Activated CD8-positive, alpha-beta memory T cell treated with anti-CD3 and anti-CD28 coated beads, Interleukin-2, amount 50 U/mL, for 4 hours (primary cell): Measurements from ENCODE around the gene FAM200B.
A peak's percentile ranks its signal among the peaks of the same experiment; 100 is the strongest.

Experiments used
- DNase-seq: peaks from one replicate; pipeline ENCODE4 v3.0.0-alpha.2; 2020

FAM200B gene

DNA sequence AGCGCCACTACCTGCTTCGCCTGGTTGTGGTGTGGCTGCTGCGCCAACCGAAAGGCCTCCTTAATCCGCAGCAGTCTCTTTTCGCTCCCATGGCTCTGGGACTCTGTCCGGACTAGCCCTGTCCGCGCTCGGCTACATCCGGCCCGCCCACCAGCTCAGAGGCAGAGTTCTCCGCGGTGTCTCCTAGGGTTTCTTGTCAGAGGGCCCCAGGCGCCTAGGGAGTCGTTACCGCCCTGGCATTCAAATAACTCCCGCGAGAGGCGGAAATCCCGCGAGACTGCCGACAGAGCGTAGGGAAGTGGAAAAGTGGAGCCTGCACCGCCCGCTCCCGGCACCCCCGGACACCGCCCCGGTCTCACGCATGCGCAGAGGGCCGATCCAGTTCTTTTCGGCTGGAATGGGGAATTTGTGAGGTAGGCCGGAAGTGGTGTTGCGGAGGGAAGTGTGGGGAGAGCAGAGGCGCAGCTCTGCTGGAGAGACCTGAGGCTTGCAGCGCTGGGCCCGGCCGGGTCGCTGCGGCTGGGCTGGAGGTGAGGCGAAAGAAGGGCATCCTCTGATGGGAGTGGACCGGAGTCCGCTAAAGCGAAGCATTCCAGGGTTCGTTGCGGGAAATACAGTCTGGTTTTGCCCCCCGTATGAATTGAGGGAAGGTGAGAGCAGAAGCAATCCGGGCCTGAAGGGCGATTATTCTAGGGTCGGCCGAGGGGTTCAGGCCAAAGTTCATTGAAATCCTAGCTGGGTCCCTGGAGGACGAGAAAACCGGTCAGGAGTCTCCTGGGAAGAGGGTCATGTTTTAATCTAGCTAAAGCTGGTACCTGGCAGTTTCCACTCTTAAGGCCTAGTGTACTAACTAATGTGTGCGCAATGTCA is at the start of gene FAM200B:
Gene FAM200B (plus strand): TSS at position 456 of the 870 bp plus-strand sequence. CDS start 5,151 bp downstream, outside the sequence.
- peak; percentile 98 for DNase-seq

DNA sequence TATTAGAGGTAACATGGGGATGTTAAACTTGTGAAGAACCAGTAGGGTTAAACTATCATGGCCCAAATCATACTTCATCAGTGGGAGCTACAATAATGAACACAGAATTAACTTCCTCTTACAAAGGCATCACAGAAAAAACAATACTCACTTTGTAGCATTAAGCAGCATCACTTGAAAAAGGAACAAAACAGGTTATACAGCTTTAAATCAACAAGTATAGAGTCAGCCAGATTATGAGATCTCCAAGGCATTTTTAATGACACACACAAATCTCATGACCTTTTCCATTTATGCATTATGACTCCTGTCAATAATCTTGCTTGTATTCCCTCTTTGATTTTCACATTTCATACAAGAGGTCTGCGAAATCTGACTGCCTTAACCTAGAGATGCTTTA is 44.8 kb upstream of the FAM200B start:
- no peak for DNase-seq

DNA sequence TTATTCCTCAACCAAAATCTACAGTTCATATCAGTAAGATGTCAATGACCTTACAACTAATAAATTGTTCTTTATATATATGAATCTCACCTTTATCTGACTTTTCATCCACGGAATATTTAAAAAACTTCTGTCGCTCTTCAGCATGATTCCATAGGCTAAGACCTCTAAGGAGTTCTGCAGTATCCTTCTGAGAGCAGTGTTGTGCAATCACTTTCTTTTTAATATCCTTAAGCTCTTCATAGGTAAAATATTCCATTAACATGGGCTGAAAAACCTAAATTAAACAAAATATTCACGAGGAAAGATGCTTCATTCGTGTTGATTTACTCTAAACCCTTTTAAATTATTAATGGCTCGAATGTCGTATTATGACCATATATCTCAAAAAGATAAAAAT is 43.2 kb upstream of the FAM200B start:
- DNase-seq, result no peak

DNA sequence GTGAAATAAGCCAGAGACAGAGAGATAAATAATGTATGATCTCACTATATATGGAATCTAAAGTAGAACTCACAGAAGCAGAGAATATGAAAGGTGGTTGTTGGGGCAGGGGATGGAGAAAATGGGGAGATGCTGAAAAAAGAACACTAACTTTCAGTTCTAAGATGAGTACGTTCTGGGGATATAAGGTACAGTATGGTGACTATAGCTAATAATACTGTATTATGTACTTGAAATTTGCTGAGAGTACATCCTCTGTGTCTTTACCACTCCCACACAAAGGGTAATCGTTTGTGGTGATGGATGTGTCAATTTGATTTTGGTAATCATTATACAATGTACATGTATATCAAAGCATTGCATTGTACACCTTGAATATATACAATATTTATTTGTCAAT is 33.0 kb upstream of the FAM200B start:
- DNase-seq, result no peak

DNA sequence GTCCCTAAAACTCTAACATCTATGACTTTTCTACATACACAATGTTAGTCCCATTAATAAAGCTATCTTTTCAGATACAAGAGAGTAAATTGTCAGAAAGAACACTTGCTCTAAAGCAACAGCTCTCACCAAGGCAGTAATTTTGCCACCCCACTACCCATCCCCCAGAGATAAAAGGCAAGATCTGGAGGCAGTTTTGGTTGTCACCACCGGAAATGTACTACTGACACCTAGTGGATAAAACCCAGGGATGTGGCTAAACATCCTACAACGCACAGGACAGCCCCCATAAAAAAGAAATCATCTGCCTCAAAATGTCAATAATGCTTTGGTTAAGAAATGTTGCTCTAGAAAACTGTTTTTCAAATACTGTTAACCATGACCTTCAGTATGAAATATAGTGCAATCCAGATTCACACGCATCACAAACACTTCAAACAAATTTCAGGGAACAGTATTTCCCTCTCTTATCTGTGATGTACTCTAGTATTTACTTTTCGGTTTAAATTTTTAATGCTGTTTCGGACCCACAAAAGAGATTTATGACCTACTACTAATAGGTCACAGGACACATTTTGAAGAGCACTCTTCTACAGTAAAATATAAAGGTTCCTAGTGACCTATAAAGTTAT is 31.6 kb upstream of the FAM200B start:
- DNase-seq, result peak; percentile 43

DNA sequence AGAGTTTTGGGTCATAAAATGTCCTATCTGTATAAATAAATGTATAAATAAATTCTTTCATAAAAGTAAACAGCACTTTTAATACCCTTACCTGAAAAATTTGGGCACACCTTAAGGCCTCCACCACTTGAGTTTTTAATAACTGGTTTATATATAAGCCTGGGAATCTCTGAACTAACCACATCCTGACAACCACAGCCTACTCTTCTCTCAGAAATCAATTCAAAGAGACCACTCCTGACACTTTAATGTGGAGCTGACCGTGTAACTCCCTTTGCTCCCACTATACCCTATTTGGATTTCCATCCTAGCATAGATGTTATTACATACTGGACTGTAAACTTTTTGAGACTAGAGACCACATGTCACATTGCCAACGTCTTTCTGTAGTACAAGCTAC is 30.0 kb upstream of the FAM200B start:
- no peak for DNase-seq

DNA sequence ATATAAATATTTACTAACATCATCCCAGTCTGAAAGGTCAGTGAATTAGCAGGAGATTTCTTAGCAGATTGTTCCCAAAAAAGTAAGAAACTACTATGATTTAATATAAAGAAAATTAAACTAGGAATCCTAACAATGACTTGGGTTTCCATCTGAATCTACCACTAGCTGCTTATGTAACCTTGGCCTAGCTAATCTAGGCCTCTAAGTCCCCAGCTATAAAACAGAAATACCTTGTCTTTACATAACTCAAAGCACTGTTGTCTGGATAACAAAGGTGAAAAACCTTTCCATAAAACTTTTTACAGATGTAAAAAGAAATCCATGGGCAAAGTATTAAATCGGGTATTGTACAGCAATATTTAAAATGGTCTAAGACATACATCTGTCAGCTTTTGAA is 29.4 kb upstream of the FAM200B start:
- no peak for DNase-seq

DNA sequence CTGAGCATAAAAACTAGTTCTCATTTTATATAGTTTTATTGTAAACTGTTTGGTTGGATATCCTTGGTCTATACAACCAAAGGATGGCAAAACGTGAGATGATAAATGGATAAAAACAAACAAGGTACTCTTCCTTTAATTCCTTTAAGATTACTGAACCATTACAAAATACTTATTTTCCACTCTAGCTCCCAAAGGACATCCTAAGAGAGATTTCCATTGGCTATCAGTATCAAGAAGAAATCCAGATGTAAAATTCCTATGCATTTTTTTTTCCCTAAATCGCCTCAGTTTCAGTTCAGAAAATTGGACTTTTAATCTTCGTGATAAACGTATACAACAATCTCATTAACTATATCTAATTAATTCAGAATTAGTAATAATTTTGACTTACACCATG is 28.8 kb upstream of the FAM200B start:
- DNase-seq, result no peak

DNA sequence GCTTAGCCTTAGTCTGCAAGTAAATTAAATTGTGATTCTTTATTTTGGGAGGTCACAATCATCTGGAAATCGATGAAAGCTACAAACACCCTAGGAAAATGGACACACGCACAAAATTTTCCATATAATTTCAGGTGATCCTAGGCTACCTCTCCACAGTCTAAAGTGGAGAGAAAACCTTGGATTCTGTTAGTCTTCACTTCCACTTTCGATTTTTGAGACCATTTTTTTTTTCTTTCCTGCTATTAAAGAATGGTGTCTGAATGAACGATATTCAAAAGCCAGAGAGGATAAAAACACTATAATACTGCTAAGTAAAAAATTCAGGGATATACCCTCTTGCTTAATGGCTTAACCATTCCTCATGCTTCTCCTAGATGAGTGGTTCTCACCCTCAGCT is 28.2 kb upstream of the FAM200B start:
- DNase-seq, result no peak

DNA sequence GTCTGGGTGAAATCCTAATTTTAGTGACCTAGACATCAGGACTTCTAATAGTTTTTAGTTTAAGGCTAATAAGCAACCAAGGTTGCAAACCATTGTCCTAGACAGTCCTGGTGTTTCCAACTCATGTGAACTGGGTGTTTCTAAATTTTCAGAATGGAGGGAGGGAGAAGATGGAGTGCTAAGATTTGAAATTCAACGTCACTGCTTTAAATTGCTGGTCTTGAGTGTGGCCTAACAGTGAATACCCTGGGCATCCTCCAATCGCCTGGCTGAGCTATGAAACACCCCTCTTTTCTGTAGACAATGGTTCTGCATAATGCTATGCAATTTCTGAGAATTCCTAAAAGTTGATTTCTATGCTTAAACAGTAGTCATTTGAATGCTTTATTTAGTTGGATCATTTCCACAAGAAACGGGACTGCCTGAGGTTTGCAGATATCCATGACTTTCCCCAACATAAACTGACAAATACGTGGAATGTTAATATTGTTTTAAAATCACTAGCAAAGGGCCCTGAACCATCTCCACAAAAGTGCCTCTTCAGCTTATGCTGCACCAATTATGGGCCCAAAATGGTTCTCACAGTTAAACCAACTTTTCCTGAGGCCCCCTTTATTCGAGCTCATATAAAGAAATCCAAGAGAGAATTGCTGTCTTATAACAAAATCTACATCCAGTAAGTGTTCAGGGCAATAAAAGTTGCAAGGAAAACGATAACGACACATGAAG is 27.6 kb upstream of the FAM200B start:
- no peak for DNase-seq

DNA sequence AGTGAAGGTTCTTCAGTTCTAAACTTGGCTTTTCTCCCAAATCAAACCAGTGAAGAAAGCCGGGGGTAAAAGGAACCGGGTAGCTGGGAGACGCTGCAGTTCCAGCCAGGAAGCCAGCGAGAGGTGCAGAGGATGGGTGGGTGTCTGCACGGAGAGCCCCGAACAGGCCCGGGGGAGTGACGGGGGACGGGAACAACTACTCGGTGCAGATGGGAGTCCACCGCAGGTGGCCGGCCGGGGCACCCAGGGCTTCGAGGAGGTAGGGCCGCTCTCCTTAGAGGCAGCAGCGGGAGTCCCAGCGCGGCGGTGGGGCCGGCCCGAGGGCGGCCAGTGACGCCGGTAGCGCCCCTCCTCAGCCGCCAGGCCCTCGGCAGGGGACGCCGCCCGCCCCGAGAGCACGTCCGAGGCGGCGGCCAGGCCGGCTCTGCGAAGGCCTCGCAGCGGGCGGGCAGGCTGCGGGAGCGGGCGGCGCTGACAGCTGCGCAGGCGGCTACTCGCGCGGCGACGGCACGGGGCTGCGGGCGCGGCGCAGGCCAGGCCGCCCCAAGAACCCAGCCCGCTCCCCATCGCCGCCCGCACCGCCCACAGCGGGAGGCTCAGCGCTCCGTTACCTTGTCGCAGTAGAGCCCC is 26.9 kb upstream of the FAM200B start:
- DNase-seq, result peak; percentile 38

DNA sequence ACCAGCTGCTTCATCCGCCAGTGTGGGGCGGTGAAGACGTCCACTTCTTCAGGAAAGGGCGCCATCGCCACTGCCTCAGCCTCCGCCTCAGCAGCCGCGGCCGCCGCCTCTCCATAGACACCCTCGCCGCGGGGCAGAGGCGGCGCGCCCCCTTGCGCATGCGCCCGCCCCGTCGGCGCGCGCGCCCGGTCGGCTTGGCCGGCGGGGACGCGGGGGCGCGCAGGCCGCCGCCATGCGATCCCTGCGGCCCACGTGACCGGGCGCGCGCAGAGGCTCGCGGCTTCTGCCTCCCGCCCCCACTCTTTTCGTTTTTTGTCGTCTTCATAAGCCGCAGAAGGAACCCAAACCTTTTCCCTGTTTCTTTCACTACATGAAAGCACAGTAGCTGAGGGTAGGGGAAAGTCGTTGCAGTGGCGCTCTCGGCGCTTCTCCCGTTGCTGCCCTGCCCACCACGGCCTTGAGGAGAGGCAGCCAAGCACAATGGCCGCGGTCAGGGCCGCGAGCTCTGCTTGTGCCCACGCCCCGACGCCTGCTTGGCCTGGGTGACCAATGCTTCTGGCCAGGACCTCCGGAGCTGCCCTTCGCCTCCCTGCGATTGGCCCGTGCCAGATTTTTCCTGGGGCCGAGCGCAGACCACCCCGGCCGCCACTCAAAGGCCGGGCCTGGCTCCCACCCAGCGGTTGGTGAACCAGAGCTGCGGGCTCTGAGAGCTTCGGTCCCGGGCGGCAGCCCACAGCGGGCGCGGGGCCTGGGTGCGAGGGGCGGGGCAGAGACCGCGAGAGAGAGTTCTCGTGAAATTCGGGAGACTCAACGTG is 26.2 kb upstream of the FAM200B start, which contains the start of gene FBXL5:
Gene FBXL5 (minus strand): TSS at position 135 of the 815 bp plus-strand sequence. CDS start 70 bp downstream, at position 65.
- DNase-seq, result peak; percentile 81

DNA sequence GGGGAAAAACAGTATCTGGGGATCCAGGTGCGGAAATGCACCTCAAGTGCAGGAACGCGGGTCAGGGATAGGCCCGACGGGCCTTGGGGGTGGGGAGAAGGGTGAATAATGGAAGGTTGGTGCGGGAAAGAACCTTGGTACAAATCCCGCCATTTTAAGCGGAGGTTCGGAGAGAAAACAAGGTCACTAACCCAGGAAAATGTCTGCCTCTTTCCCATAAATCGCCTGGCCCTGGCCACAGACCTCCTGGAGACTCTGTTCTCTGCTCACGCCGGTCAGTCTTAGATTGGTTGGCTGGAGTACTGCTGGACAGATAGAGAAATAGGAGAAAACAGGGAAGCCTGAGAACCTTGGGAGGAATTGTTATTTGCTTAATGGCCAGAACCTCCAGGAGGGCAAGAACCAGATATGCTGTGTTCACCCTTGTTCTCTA is 25.6 kb upstream of the FAM200B start:
- DNase-seq, result no peak

DNA sequence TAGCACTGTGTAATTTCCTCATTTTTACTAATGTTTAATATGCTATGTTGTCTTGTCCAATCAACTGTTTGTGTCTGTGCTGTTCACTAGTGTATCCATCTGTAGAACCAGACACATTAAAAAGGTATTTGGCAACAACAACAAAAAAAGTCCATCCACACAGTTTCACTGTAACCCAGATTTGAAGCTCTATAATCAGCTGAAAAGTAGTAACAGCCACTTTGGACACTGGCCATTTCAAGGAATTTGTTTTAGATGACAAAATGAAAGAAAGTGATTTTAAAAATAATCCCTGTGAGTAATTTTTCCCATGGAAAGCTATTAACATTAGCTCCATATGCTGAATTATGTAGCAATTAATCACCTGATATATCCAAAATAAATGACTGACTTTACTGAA is 24.3 kb upstream of the FAM200B start:
- DNase-seq, result no peak

DNA sequence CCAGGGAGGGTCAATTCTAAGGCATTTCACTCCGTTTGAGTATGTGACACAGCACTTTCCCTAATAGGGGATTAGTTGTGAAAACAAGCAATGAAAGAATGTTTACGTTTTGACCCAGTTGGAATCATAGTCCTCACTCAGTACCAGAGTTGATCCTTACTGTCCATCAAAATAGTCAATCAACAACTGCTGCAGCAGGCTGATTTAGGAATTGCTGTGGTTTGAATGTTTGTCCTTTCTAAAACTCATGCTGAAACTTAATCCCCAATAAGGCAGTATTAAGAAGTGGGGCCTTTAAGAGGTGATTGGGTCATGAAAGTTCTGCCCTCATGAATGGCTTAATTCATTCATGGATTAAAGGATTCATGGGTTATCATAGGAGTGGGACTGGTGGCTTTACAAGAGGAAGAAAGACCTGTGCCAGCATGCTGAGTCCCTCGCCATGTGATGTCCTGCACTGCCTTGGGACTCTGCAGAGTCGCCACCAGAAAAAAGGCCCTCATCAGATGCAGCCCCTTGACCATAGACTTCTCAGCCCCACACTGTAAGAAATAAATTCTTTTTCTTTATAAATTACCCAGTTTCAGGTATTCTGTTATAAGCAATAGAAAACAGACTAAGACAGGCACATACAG is 23.4 kb upstream of the FAM200B start:
- no peak for DNase-seq

DNA sequence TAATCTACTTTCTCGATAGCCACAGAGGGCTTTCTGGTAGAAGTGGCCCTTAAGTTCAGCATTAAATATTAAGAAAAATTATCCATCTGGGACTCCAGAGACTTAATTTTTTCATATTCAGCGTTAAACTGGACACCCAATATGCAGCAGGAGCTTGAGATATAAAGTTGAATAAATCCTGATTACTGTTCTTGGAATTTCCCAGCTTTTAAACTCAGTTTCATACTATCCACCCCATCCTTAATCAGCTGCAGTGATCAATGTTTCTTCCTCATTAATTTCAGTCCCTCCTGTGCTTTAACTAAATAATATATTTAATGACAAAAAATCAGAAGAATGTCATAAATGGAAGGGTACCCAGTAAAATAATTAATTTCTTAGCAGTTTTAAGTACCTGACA is 22.8 kb upstream of the FAM200B start:
- no peak for DNase-seq

DNA sequence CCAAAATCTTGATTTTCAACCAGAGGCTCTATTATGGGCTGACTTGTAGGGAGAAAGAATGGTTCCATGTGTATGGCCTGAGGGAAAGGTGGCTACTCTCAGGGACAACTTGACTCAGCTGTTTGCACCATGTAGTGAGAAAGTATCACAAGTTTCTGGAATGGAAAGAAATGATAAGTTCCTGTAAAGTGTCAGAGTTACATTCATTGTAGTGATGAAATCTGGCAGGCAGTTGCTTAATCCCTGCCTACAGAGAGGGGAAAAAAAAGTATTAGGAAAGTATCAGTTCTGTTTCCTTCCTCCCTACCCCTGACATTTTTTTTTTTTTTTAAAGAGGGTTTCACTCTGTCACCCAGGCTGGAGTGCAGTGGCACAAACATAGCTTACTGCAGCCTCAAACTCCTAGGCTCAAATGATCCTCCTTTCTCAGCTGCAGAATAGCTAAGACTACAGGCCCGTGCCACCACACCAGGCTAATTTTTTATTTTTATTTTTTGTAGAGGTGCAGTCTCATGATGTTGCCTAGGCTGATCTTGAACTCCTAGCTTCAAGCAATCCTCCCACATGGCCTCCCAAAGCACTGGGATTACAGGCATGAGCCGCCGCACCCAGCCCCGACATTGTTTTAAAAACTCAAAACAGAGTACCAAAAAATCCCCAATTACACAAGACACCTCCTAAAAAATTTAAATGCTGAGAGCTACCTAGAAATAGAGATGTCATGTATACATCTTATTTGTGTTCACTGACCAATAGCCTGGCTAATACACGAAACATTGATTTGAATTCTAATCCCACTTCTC is 21.7 kb upstream of the FAM200B start:
- DNase-seq, result no peak

DNA sequence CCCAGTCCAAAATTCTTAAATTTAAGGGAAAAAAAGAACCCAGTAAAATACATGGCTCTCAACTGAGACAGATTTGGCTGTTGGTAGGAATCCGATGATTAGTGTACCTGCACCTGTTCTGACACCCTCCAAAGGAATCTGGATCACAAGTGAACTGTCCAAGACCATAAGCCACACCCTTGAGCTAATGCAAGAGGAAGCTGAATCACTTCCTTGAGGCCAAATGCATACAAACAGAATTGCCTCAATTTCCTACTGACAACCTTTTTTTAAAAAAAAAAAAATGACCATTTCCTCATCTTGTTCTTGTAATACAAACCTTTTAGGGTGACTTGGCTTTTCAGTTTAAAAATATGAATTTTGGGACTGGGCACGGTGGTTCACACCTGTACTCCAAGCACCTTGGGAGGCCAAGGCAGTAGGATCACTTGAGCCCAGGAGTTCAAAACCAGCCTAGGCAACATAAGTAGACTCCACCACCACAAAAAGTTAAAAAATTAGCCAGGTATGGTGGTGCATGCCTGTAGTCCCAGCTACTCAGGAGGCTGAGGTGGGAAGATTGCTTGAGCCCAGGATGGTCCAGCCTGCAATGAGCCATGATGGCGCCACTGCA is 15.8 kb upstream of the FAM200B start:
- no peak for DNase-seq

DNA sequence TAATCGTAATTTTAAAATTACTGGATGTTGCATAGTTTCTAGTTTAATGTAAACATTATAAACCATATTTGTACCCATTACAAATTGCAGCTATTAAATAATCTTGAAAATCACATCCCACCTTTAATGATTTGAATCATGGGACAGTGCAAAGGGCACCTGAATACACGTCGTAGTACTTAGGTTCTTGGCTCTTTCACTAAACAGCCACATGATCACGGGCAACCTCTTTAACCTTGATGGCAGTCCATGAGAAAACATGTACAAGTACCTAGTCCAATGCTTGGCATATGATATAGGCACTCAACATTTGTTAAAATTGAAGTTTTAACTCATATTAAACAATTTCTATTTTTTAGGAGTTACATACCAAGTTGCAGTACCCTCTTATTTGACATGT is 14.6 kb upstream of the FAM200B start:
- no peak for DNase-seq
